B cell (primary cell): ENCODE results near the gene TPO. TPM values are rescaled to one million over a fixed set of nuclear protein-coding genes. Genes with fewer than 3 reads are reported as not detected.

ENCODE experiments used
- ATAC-seq: fragments of 200-7000 bp; cut with Tn5 transposase; one replicate; pipeline ENCODE4 v1.10.0; 2021; ENCODE audit warnings: low read depth, mild to moderate bottlenecking, moderate number of reproducible peaks, moderate library complexity
- CTCF ChIA-PET: fragments of 350-600 bp; sonication (Branson Sonifier 250); formaldehyde crosslinking; loops from one replicate; lab custom pipeline; 2021; ENCODE audit warnings: antibody characterized with exemption, inconsistent platforms; lab: Charles Lee
- POLR2A ChIA-PET: fragments of 350-600 bp; sonication (Branson Sonifier 250); formaldehyde crosslinking; loops from one replicate; lab custom pipeline; 2021; ENCODE audit warnings: antibody characterized with exemption; lab: Charles Lee
- DNase-seq: peaks from one replicate; pipeline ENCODE4 v3.0.0; 2013
- H2AFZ ChIP-seq: 2 replicates; pipeline ENCODE4 v1.6.1; 2012; ENCODE audit warnings: mild to moderate bottlenecking, low read depth, low read length; ENCODE audit not compliant: insufficient read depth, poor library complexity, severe bottlenecking
- H3K27ac ChIP-seq, 2 donors: 1 replicate in 1 of 2; 2 replicates in 1 of 2; pipeline ENCODE4 v1.5.1; 2012 to 2013; ENCODE audit warnings: low read length in 2 of 2, mild to moderate bottlenecking in 2 of 2, moderate library complexity in 1 of 2
- H3K27me3 ChIP-seq, 4 experiments: fragments of 200-600 bp in 1 of 4; sonication (generic) in 1 of 4; replicated peaks in 1 of 4; 1 replicate in 2 of 4; 2 replicates in 2 of 4; pipeline versions ENCODE4 v1.6.1 to v1.7.0; 2013 to 2016; ENCODE audit warnings: low read length in 3 of 4, mild to moderate bottlenecking in 2 of 4, mixed read lengths in 1 of 4, moderate library complexity in 1 of 4; ENCODE audit not compliant: insufficient read depth in 4 of 4, control insufficient read depth in 3 of 4; ENCODE audit errors: control extremely low read depth in 1 of 4
- H3K36me3 ChIP-seq, 2 experiments: replicated peaks in 1 of 2; 1 replicate in 1 of 2; 2 replicates in 1 of 2; pipeline versions ENCODE4 v1.6.1 to v1.7.1; 2013; ENCODE audit warnings: low read length in 1 of 2; ENCODE audit not compliant: insufficient read depth in 2 of 2, control insufficient read depth in 1 of 2; ENCODE audit errors: control extremely low read depth in 1 of 2, extremely low read depth in 1 of 2
- H3K4me1 ChIP-seq, 2 donors: fragments of 200-600 bp in 1 of 2; sonication (generic) in 1 of 2; 1 replicate in 1 of 2; 2 replicates in 1 of 2; pipeline versions ENCODE4 v1.5.1 to v1.6.1; 2013 to 2017; ENCODE audit warnings: low read length in 2 of 2; ENCODE audit not compliant: control insufficient read depth in 2 of 2, insufficient read depth in 2 of 2
- H3K4me2 ChIP-seq: replicated peaks from 2 replicates; pipeline ENCODE3; 2012; ENCODE audit warnings: mild to moderate bottlenecking, low read depth, low read length; ENCODE audit not compliant: poor library complexity, severe bottlenecking
- H3K4me3 ChIP-seq, 5 experiments: fragments of 200-600 bp in 1 of 5; sonication (generic) in 1 of 5; 1 replicate in 3 of 5; 2 replicates in 2 of 5; pipeline versions ENCODE4 v1.5.1 to v1.7.0; 2011 to 2016; ENCODE audit warnings: low read length in 4 of 5, mild to moderate bottlenecking in 4 of 5, low read depth in 2 of 5, control low read depth in 1 of 5, moderate library complexity in 1 of 5; ENCODE audit not compliant: insufficient read depth in 1 of 5; ENCODE audit errors: control extremely low read depth in 1 of 5, extremely low read depth in 1 of 5
- H3K79me2 ChIP-seq: fragments of 200-600 bp; sonication (generic); one replicate; pipeline ENCODE4 v1.6.0; 2016; ENCODE audit warnings: low read length; ENCODE audit not compliant: control insufficient read depth, insufficient read depth
- H3K9ac ChIP-seq: fragments of 200-600 bp; sonication (generic); 2 replicates; pipeline ENCODE4 v1.6.1; 2017; ENCODE audit warnings: mild to moderate bottlenecking, low read length, moderate library complexity
- H3K9me3 ChIP-seq, 3 donors: one replicate each; pipeline versions ENCODE4 v1.6.1 to v1.7.1; 2013; ENCODE audit warnings: low read length in 2 of 3; ENCODE audit not compliant: control insufficient read depth in 2 of 3, insufficient read depth in 1 of 3; ENCODE audit errors: control extremely low read depth in 1 of 3
- H4K20me1 ChIP-seq: 2 replicates; pipeline ENCODE4 v1.6.0; 2012; ENCODE audit warnings: mild to moderate bottlenecking, low read length; ENCODE audit not compliant: insufficient read depth, control insufficient read depth, poor library complexity, severe bottlenecking
- H3K27ac Mint-ChIP-seq: one replicate; pipeline ENCODE4 v1.8.0; 2021; ENCODE audit warnings: mixed read lengths
- H3K27me3 Mint-ChIP-seq: one replicate; pipeline ENCODE4 v1.8.0; 2021; ENCODE audit warnings: mixed read lengths
- H3K4me1 Mint-ChIP-seq: one replicate; pipeline ENCODE4 v1.8.0; 2021; ENCODE audit warnings: mixed read lengths
- H3K4me3 Mint-ChIP-seq: one replicate; pipeline ENCODE4 v1.8.0; 2021; ENCODE audit warnings: mixed read lengths
- H3K9me3 Mint-ChIP-seq: one replicate; pipeline ENCODE4 v1.8.0; 2022; ENCODE audit warnings: mixed read lengths; ENCODE audit not compliant: insufficient read depth
- CTCF ChIP-seq: fragments of 200-600 bp; IDR thresholded peaks from one replicate; pipeline ENCODE4 v1.8.0; 2022; ENCODE audit warnings: antibody characterized with exemption, mild to moderate bottlenecking
- EZH2 ChIP-seq: IDR thresholded peaks from 2 replicates; pipeline ENCODE4 v1.6.1; 2012; ENCODE audit warnings: borderline replicate concordance, low read depth, mild to moderate bottlenecking, moderate library complexity, low read length; ENCODE audit not compliant: insufficient read depth, poor library complexity, severe bottlenecking
- WGBS: methylation state at CpG from one replicate; pipeline ENCODE4 v1.1.5; 2013; ENCODE audit warnings: missing lambda C conversion rate; ENCODE audit not compliant: insufficient coverage; 5-methylcytosine and 5-hydroxymethylcytosine counted together
- intact Hi-C: fragments of 100-400 bp; cut with micrococcal nuclease; formaldehyde crosslinking; loops from one replicate; pipeline ENCODE4 v1.10.0; 2022
- polyA plus RNA-seq: library from polyadenylated mRNA; depleted of rRNA; stranded (reverse); fragments of >200 nt; gene quantifications from 2 replicates; pipeline ENCODE4 v1.2.3, GENCODE V29; 2012
- total RNA-seq, 2 donors: library from RNA; stranded (reverse); fragments of 120-200 nt in 1 of 2; gene quantifications; 1 replicate in 1 of 2; 2 replicates in 1 of 2; pipeline versions ENCODE4 v1.2.3 to v1.2.4, GENCODE V29; 2013 to 2022

The TPO gene
- total and polyA plus RNA-seq, 2 donors (not counting 1 experiment from before 2014, with no cell fraction given): not detected

DNA sequence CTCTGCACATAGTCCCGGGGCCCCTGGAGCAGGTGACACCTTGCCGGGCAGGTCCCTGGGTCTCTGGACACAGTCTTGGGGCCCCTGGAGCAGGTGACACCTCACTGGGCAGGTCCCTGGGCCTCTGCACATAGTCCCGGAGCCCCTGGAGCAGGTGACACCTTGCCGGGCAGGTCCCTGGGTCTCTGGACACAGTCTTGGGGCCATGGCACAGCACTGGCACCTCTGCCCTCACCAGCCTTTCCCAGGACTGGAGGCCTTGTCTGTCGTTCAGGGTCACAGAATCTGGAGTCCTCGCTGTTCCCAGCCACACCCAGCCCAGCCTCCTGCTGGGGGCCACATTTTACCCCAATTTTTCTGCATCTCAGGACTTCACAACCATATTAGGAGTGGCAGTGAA lies 2.2 kb downstream of the TPO start:
- no peak overlapping the region for H3K4me2 ChIP-seq
- H3K4me3 ChIP-seq: no peak overlapping the region
- H3K9me3 ChIP-seq: no peaks in the 10 kb centered on the region
- WGBS: 74% methylated on average over 6 of the region's 6 CpGs
- no peak for ATAC-seq
- ChIA-PET POLR2A (no interaction called here), CTCF (no interaction called here)
- H4K20me1 ChIP-seq: no peaks in the 10 kb centered on the region
- no peak overlapping the region for H3K27ac ChIP-seq
- intact Hi-C loops: no loop called here
- H3K9ac ChIP-seq: no peak overlapping the region
- Mint-ChIP-seq H3K4me1 (no peaks in the 10 kb centered on the region), H3K27me3 (peaks cover 4% of the 10 kb centered on the region), H3K9me3 (no peaks in the 10 kb centered on the region), H3K27ac (no peak overlapping the region), H3K4me3 (no peak overlapping the region)
- no peaks in the 10 kb centered on the region for H3K4me1 ChIP-seq
- TF ChIP-seq EZH2 (no peak), CTCF (no peak)
- H3K36me3 ChIP-seq: no peaks in the 10 kb centered on the region
- no peaks in the 10 kb centered on the region for H3K27me3 ChIP-seq
- no peak for DNase-seq
- H3K79me2 ChIP-seq: no peaks in the 10 kb centered on the region
- no peak overlapping the region for H2AFZ ChIP-seq

- intact Hi-C loops: no loop called here
- peaks cover 0 to 3% (median 0%) of the 10 kb centered on the region in 3 donors for H3K9me3 ChIP-seq
- no peak overlapping the region for H2AFZ ChIP-seq
- H3K27me3 ChIP-seq: no peaks in the 10 kb centered on the region
- no peak overlapping the region for H3K9ac ChIP-seq
- no peaks in the 10 kb centered on the region for H3K4me1 Mint-ChIP-seq
- no peak overlapping the region for H3K27ac ChIP-seq
- no peaks in the 10 kb centered on the region for H3K27me3 Mint-ChIP-seq
- H3K4me3 Mint-ChIP-seq: no peak overlapping the region
- H4K20me1 ChIP-seq: no peaks in the 10 kb centered on the region
- no peak overlapping the region for H3K27ac Mint-ChIP-seq
- H3K9me3 Mint-ChIP-seq: no peaks in the 10 kb centered on the region
- CTCF ChIA-PET: no interaction called here
- no peak overlapping the region for H3K4me3 ChIP-seq
- no peaks in the 10 kb centered on the region for H3K36me3 ChIP-seq
- POLR2A ChIA-PET: no interaction called here
- no peaks in the 10 kb centered on the region for H3K4me1 ChIP-seq
- H3K79me2 ChIP-seq: no peaks in the 10 kb centered on the region
- no peak for TF ChIP-seq CTCF
- TF ChIP-seq EZH2: no peak
- whole genome bisulfite sequencing: no CpG with 5 or more reads among the region's 3 CpGs
- no peak overlapping the region for H3K4me2 ChIP-seq
- ATAC-seq: no peak
- DNase-seq: no peak
Observed at GRCh38 chr2:1418566-1418965, 5.3 kb downstream of the TPO start.
